Parietal lobe (tissue), 2 donors: ENCODE results near the gene GOSR2. TPM values are rescaled to one million over a fixed set of nuclear protein-coding genes. Genes with fewer than 3 reads are reported as not detected.

Experiments
- small RNA-seq: library from RNA; depleted of rRNA; stranded (forward); fragments of <200 nt; gene quantifications from one replicate; pipeline ENCODE3, GENCODE V24; 2014; ENCODE audit warnings: low replicate concordance
- total RNA-seq: library from RNA; depleted of rRNA; stranded (reverse); fragments of >200 nt; gene quantifications from one replicate; pipeline ENCODE4 v1.2.3, GENCODE V29; 2014

GOSR2 gene
- 66.4 TPM for total RNA-seq

DNA sequence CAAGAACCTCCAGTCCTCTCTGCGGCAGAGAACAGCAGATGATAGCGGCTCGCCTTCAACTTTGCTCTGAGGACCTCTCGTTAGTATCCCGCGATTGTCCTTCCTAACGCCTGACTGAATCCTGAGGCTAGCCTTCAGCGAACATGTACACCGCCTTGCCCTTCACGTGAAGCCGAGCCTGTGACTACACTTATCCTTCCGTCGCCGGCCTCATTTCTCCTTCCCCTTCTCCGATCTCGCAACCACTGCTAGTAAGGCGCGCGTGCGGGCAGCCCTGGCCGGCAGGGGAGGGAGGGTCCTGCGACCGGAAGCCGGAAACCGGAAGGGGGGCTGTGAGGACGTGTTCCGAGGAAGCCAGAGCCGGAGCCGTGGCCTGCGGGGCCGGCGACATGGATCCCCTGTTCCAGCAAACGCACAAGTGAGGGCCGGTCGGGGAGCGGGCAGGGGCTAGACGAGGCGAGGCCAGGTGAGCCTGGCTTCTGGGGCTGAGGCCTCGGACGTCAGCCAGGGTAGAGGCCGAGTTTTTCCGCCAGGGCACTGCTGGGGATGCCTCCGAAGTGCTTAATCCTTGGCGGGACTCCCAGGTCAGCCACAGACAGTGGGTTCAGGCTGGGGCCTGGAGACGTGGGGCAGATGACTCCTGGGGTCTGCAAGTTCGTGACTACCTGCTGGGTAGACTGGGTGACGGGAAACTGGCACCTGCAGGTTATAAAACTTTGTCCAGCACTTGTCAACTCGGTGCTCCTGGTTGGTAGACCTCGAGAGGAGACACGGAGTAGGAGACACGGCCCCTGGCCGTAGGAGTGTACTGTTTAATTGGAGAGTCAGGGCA lies at the start of gene GOSR2:
GOSR2 (plus strand) TSS at position 357 of the 832 bp plus-strand sequence; CDS start at position 390, 33 bp downstream.

DNA sequence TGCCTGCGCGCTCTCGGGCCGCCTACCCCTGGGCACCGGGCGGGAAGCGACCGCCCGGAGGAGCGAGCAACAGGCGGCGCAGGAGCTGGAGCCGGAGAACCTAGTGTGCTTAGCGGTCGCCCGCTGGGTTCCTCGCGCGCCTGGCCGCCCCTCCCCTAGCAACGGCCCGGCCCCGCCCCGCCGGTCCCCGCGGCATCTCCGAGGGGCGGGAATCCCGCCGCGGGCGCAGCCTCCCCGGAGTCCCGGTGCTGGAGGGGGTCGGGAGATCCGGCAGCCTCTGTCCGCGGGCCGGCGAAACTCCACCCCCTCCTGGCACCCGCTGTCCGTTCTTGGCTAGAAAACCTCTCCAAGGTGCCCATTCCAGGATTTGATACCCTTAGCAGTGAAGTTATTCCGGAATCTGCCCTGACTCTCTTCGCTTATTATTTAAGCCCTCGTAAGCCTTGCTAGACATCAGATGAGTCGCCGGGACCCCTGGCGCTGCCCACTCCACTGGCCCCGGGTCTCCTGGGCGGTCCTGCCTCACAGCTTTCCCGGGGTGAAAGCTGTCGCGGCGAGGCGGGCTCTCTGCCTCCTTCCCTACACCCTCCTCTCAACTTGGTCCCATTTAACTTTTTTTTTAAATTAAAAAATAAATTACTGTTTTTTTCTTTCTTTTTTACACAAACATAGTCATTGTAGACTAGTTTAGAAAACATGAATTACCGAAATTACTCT lies 56.3 kb downstream of the GOSR2 start, which contains the start of gene RPRML:
RPRML (minus strand) TSS at position 107 of the 717 bp plus-strand sequence. CDS start 246 bp downstream, outside the sequence.

Small RNAs within 50 kb of the gene (small RNA-seq; reads per million reads assigned to genes)
- not detected for gene MIR5089
- gene RNU6ATAC3P: 0.09 reads per million

Other genes starting within 250 kb of the GOSR2 start
- 6.3 TPM for gene WNT3, start 104.5 kb upstream of the GOSR2 start, total RNA-seq
- not detected for gene WNT9B, start 71.6 kb upstream of the GOSR2 start, total RNA-seq
- gene RPRML, start 56.1 kb downstream of the GOSR2 start, total RNA-seq: 5.9 TPM